ENCODE measurements around the gene CCDC149. TPM values are rescaled to one million over a fixed set of nuclear protein-coding genes. Genes with fewer than 3 reads are reported as not detected.

The CCDC149 gene
- total RNA-seq, 2 experiments from 2014 or later = 0.25 to 0.69 TPM

GRCh38 chr4:24876431-24876830 is 36.4 kb downstream of the CCDC149 start:
- Histone ChIP-seq H3K36me3 (ENCODE audit: insufficient read depth, low read length) (no peaks in the 10 kb centered on the region), H3K4me3 (ENCODE audit: low read length) (no peak overlapping the region), H3K9me3 (ENCODE audit: control insufficient read depth in 1 of 2, insufficient read depth in 1 of 2, low read length in 2 of 2) (no peaks in the 10 kb centered on the region), H3K27ac (ENCODE audit: low read depth in 1 of 2, low read length in 2 of 2) (no peak overlapping the region), H3K27me3 (ENCODE audit: control insufficient read depth in 1 of 2, insufficient read depth in 2 of 2, low read length in 2 of 2) (no peaks in the 10 kb centered on the region), H3K4me1 (ENCODE audit: insufficient read depth, low read length) (no peaks in the 10 kb centered on the region)
- no peak for DNase-seq
- Mint-ChIP-seq H3K4me1 (ENCODE audit: low read depth) (no peaks in the 10 kb centered on the region), H3K9me3 (no peaks in the 10 kb centered on the region), H3K27me3 (no peaks in the 10 kb centered on the region), H3K27ac (no peak overlapping the region), H3K4me3 (no peak overlapping the region), H3K36me3 (ENCODE audit: low read depth) (no peaks in the 10 kb centered on the region)
- ChIA-PET POLR2A (no interaction called here), CTCF (no interaction called here)
- no peak for TF ChIP-seq CTCF (IDR thresholded peaks at IDR 0.05)
- intact Hi-C loops (cut with DNase I, micrococcal nuclease) = no loop called here
- ATAC-seq (ENCODE audit: poor library complexity) = no peak

- H3K27me3 ChIP-seq (ENCODE audit: control insufficient read depth in 1 of 2, insufficient read depth in 2 of 2, low read length in 2 of 2) = no peaks in the 10 kb centered on the region
- H3K27ac ChIP-seq (ENCODE audit: low read depth in 1 of 2, low read length in 2 of 2) = no peak overlapping the region
- ATAC-seq (ENCODE audit: poor library complexity) = no peak
- no peaks in the 10 kb centered on the region for H3K27me3 Mint-ChIP-seq
- ChIA-PET CTCF (no interaction called here), POLR2A (no interaction called here)
- intact Hi-C loops (cut with DNase I, micrococcal nuclease) = no loop called here
- H3K4me1 ChIP-seq (ENCODE audit: insufficient read depth, low read length) = no peaks in the 10 kb centered on the region
- no peak overlapping the region for H3K27ac Mint-ChIP-seq
- no peaks in the 10 kb centered on the region for H3K36me3 ChIP-seq (ENCODE audit: insufficient read depth, low read length)
- TF ChIP-seq CTCF (IDR thresholded peaks at IDR 0.05) = no peak
- DNase-seq = no peak
- no peak overlapping the region for H3K4me3 ChIP-seq (ENCODE audit: low read length)
- no peaks in the 10 kb centered on the region for H3K9me3 Mint-ChIP-seq
- H3K4me1 Mint-ChIP-seq (ENCODE audit: low read depth) = no peaks in the 10 kb centered on the region
- H3K4me3 Mint-ChIP-seq = no peak overlapping the region
- peaks cover 0 to 6% of the 10 kb centered on the region in 2 experiments for H3K9me3 ChIP-seq (ENCODE audit: control insufficient read depth in 1 of 2, insufficient read depth in 1 of 2, low read length in 2 of 2)
- H3K36me3 Mint-ChIP-seq (ENCODE audit: low read depth) = no peaks in the 10 kb centered on the region
Observed at GRCh38 chr4:24872720-24873119, 40.1 kb downstream of the CCDC149 start.

DNA sequence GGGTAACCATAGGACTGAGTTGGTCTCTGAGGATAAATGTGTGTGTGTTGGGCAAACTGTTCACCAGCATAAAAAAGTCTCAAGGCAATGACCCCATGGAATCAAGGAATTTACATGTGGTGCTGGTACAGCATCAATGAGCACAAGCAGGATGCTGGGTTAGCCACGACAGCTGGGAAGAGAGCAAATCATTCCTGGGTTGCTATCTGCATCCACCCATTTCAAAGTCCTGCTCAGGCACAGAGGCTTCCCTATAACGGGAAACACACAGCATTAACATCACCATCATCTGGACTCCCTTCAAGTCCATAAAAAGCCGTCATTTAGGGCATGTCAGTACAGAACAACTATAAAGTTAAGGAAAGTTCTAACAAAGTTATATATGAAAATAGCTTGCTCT is 41.6 kb downstream of the CCDC149 start:
- DNase-seq = no peak
- no peaks in the 10 kb centered on the region for H3K36me3 ChIP-seq (ENCODE audit: insufficient read depth, low read length)
- no peak overlapping the region for H3K4me3 Mint-ChIP-seq

More for the DNA sequence above, 41.6 kb downstream of the CCDC149 start:
- intact Hi-C loops (cut with DNase I, micrococcal nuclease) = no loop called here
- ChIA-PET CTCF (no interaction called here), POLR2A (no interaction called here)
- no peak overlapping the region for H3K27ac Mint-ChIP-seq
- TF ChIP-seq CTCF (IDR thresholded peaks at IDR 0.05) = no peak
- H3K27me3 Mint-ChIP-seq = no peaks in the 10 kb centered on the region
- no peaks in the 10 kb centered on the region for H3K9me3 Mint-ChIP-seq
- no peaks in the 10 kb centered on the region for H3K4me1 Mint-ChIP-seq (ENCODE audit: low read depth)
- Histone ChIP-seq H3K27me3 (ENCODE audit: control insufficient read depth in 1 of 2, insufficient read depth in 2 of 2, low read length in 2 of 2) (no peaks in the 10 kb centered on the region), H3K9me3 (ENCODE audit: control insufficient read depth in 1 of 2, insufficient read depth in 1 of 2, low read length in 2 of 2) (peaks cover 0 to 6% of the 10 kb centered on the region in 2 experiments), H3K4me1 (ENCODE audit: insufficient read depth, low read length) (no peaks in the 10 kb centered on the region), H3K27ac (ENCODE audit: low read depth in 1 of 2, low read length in 2 of 2) (no peak overlapping the region), H3K4me3 (ENCODE audit: low read length) (no peak overlapping the region)
- no peaks in the 10 kb centered on the region for H3K36me3 Mint-ChIP-seq (ENCODE audit: low read depth)
- no peak for ATAC-seq (ENCODE audit: poor library complexity)

All from CD4-positive, alpha-beta T cell (primary cell).